Colonic mucosa (tissue), 4 donors: ENCODE measurements around the gene WDR64. TPM values are rescaled to one million over a fixed set of nuclear protein-coding genes. Genes with fewer than 3 reads are reported as not detected.

ENCODE experiments used
- DNase-seq: peaks from one replicate; pipeline ENCODE4 v3.0.0-alpha.2; 2020
- H3K27ac ChIP-seq: fragments of 200-600 bp; one replicate; pipeline ENCODE4 v1.8.0; 2021
- H3K27me3 ChIP-seq: fragments of 200-600 bp; one replicate; pipeline ENCODE4 v1.8.0; 2021
- H3K36me3 ChIP-seq: fragments of 200-600 bp; one replicate; pipeline ENCODE4 v1.8.0; 2021
- H3K4me1 ChIP-seq: fragments of 200-600 bp; one replicate; pipeline ENCODE4 v1.8.0; 2021; ENCODE audit warnings: mild to moderate bottlenecking
- H3K4me3 ChIP-seq: fragments of 200-600 bp; one replicate; pipeline ENCODE4 v1.8.0; 2021
- H3K9ac ChIP-seq, 2 donors: one replicate each; pipeline ENCODE4 v1.7.0; 2013; ENCODE audit warnings: control low read depth in 2 of 2, low read depth in 2 of 2, low read length in 2 of 2
- H3K9me3 ChIP-seq: fragments of 200-600 bp; one replicate; pipeline ENCODE4 v1.8.0; 2021
- intact Hi-C: fragments of 100-400 bp; cut with DNase I; formaldehyde crosslinking; loops from one replicate; pipeline ENCODE4 v1.14.1; 2022
- total RNA-seq, 2 donors: library from RNA; stranded (reverse); fragmentation: NEBNext Ultra II Directional in 1 of 2; extraction: Animal tissue kit (Norgen Biotek cat#: 25700) in 1 of 2; gene quantifications; one replicate each; pipeline ENCODE4 v1.2.1, GENCODE V29; 2021
- TF ChIP-seq, protein P1 (sequence below): fragments of 200-600 bp; IDR thresholded peaks from one replicate; pipeline ENCODE4 v1.8.0; 2022; ENCODE audit warnings: antibody characterized with exemption, mild to moderate bottlenecking
- donor health status: healthy.
- donor health status: DM: no; HTN: no; CAD: no.
- donor health status: DM: no; HTN: no; CAD: no.

Gene WDR64
- total RNA-seq, 2 donors from 2014 or later = not detected

DNA sequence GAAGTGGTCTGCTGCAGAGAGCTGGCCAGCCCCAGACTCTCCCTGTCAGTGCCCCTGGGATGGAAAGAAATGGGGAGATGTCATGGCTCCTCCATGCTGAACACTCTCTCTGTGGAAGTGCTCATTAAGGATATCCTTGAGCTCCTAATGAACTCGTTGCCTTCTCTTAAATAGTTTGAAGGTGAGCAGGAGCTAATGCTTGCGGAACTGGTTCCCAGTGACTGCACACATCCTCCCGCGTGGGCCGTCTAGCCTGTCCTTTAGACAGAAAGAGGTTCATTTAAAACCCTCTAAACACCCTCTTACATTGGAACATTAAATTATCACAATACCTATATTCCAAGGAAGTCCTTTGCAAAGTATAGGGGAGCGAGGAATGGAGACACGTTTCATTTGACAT lies 5.9 kb upstream of the WDR64 start:
- Histone ChIP-seq H3K9me3 (no peaks in the 10 kb centered on the region), H3K9ac (no peak overlapping the region), H3K4me1 (no peaks in the 10 kb centered on the region), H3K27me3 (no peaks in the 10 kb centered on the region), H3K36me3 (no peaks in the 10 kb centered on the region), H3K27ac (no peak overlapping the region), H3K4me3 (no peak overlapping the region)
- no peak for DNase-seq
- intact Hi-C loops = no loop called here
- TF ChIP-seq, protein P1, sequence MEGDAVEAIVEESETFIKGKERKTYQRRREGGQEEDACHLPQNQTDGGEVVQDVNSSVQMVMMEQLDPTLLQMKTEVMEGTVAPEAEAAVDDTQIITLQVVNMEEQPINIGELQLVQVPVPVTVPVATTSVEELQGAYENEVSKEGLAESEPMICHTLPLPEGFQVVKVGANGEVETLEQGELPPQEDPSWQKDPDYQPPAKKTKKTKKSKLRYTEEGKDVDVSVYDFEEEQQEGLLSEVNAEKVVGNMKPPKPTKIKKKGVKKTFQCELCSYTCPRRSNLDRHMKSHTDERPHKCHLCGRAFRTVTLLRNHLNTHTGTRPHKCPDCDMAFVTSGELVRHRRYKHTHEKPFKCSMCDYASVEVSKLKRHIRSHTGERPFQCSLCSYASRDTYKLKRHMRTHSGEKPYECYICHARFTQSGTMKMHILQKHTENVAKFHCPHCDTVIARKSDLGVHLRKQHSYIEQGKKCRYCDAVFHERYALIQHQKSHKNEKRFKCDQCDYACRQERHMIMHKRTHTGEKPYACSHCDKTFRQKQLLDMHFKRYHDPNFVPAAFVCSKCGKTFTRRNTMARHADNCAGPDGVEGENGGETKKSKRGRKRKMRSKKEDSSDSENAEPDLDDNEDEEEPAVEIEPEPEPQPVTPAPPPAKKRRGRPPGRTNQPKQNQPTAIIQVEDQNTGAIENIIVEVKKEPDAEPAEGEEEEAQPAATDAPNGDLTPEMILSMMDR = no peak

DNA sequence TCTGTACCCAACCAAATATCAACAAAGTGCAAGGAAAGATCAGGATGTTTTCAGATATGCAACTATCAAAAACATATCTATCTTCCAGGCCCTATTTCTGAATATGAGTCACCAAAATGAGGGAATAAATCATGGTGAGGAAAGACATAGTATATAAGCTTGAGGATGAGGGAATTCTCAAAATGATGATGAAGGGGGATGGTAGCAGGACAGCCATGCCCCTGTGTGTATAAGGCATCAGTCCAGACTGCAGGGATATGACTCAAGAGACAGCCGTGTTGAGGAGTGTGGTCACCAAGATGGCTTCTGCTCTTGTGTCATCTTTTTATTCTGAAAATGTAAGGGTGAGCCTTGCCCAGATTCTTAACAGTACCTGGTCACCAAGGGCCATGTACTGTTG lies 4.4 kb upstream of the WDR64 start:
- Histone ChIP-seq H3K4me1 (no peaks in the 10 kb centered on the region), H3K9ac (no peak overlapping the region), H3K27ac (no peak overlapping the region), H3K27me3 (no peaks in the 10 kb centered on the region), H3K4me3 (no peak overlapping the region), H3K36me3 (no peaks in the 10 kb centered on the region), H3K9me3 (no peaks in the 10 kb centered on the region)
- intact Hi-C loops = no loop called here
- TF ChIP-seq, protein P1 = no peak
- DNase-seq = no peak

DNA sequence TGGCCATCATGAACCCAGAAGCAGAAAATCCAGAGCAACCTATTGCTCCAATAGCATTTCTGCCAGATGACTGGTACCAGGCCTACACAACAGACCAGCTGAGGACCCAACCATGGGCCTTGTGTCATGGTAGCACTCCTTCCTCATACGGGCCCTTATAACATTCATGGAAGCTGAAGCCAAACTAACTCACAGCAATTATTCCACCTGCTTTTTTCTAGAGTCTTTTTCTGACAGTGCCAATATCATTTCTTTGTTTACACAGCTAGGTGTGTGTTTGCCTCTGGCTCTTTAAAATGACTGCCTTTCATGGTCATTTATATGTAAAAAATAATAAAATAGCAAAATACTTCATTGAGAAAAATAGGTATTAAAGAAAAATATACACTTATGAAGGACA lies 3.9 kb upstream of the WDR64 start:
- Histone ChIP-seq H3K4me3 (no peak overlapping the region), H3K27me3 (no peaks in the 10 kb centered on the region), H3K9me3 (no peaks in the 10 kb centered on the region), H3K9ac (no peak overlapping the region), H3K27ac (no peak overlapping the region), H3K4me1 (no peaks in the 10 kb centered on the region), H3K36me3 (no peaks in the 10 kb centered on the region)
- intact Hi-C loops = no loop called here
- TF ChIP-seq, protein P1 = no peak
- no peak for DNase-seq

DNA sequence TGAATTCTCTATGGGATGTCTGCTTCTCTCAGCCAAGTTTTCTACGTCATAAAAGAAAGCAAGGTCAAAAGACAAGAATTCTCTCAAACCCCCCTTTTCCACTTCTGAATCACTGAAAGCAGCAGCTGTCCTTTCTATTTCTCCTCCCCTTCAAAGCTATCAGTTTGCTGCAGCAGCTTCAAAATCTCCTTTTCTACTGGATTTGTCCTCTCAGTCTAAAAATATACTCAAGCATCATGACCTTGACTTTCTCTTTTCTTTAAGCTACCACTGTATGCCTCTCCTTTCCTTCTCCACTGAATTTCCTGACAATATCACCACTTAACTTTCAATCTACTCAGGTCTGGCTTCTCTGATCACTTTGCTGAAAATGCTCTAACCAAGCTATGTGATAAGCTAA lies 1.9 kb downstream of the WDR64 start:
- no peak for DNase-seq
- no peak overlapping the region for H3K4me3 ChIP-seq
- intact Hi-C loops = no loop called here
- H3K36me3 ChIP-seq = no peaks in the 10 kb centered on the region
- no peak overlapping the region for H3K27ac ChIP-seq
- H3K27me3 ChIP-seq = no peaks in the 10 kb centered on the region
- TF ChIP-seq, protein P1 = no peak
- no peak overlapping the region for H3K9ac ChIP-seq
- H3K9me3 ChIP-seq = no peaks in the 10 kb centered on the region
- no peaks in the 10 kb centered on the region for H3K4me1 ChIP-seq

DNA sequence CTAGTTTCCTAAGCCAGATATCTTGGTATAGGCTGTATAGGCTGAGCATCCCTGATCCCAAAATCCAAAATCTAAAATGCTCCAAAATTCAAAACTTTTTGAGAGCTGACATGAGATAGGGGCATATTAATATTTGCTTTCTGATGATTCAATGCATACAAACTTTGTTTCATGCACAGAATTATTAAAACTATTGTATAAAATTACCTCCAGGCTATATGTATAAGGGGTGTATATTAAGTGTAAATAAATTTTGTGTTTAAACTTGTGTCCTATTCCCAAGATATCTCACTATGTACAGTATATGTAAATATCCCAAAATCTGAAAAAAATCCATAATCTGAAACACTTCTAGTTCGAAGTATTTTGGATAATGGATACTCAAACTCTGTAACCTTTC lies 2.6 kb downstream of the WDR64 start:
- no peak for DNase-seq
- TF ChIP-seq, protein P1 = no peak
- Histone ChIP-seq H3K4me1 (no peaks in the 10 kb centered on the region), H3K36me3 (no peaks in the 10 kb centered on the region), H3K9me3 (no peaks in the 10 kb centered on the region), H3K9ac (no peak overlapping the region), H3K27me3 (no peaks in the 10 kb centered on the region), H3K4me3 (no peak overlapping the region), H3K27ac (no peak overlapping the region)
- intact Hi-C loops = no loop called here
